Measurements from ENCODE around the gene NTSR1.

GRCh38 chr20:62664019-62664971, 44.3 kb upstream of the NTSR1 start:
- TF ChIP-seq CTCF (IDR thresholded peaks at IDR 0.05): no peak
- TF ChIP-seq POLR2A (IDR thresholded peaks at IDR 0.05): no peak

Data from heart left ventricle (tissue), 13 donors.